OCI-LY1 (cell line): ENCODE results near the gene NCKAP5L.

ENCODE experiments used
- CTCF ChIP-seq: fragments of 200-600 bp; sonication (generic), shearing (Covaris generic); IDR thresholded peaks from 2 replicates; pipeline ENCODE4 v1.5.1; 2017; ENCODE audit warnings: mild to moderate bottlenecking, antibody characterized with exemption, low read length, moderate library complexity, mixed read lengths
- EZH2 ChIP-seq: fragments of 200-600 bp; sonication (generic), shearing (Covaris generic); IDR thresholded peaks from 2 replicates; pipeline ENCODE4 v1.8.0; 2017; ENCODE audit warnings: borderline replicate concordance, mixed run types, mild to moderate bottlenecking, antibody characterized with exemption, low read length, moderate library complexity, mixed read lengths

- TF ChIP-seq CTCF (no peak), EZH2 (no peak)
Observed at GRCh38 chr12:49750996-49751393, 77.2 kb downstream of the NCKAP5L start.
